ENCODE results near the gene SMIM35.

SMIM35 gene

GRCh38 chr11:118117790-118118601 lies 31.2 kb upstream of the SMIM35 start:
- no peak for TF ChIP-seq CTCF (IDR thresholded peaks at IDR 0.05)
- Histone ChIP-seq H3K79me2 (no peaks in the 10 kb centered on the region), H3K36me3 (ENCODE audit: control insufficient read depth, insufficient read depth, low read length) (no peaks in the 10 kb centered on the region), H3K9me3 (ENCODE audit: control insufficient read depth, low read length) (no peaks in the 10 kb centered on the region), H3K4me3 (ENCODE audit: low read depth, low read length) (no peak overlapping the region), H2AFZ (no peak overlapping the region), H3K4me2 (ENCODE audit: low read length) (no peak overlapping the region), H3K27ac (no peak overlapping the region), H3K9ac (no peak overlapping the region), H3K27me3 (ENCODE audit: control insufficient read depth, insufficient read depth, low read length) (no peaks in the 10 kb centered on the region), H3K4me1 (no peaks in the 10 kb centered on the region)

GRCh38 chr11:118115048-118115447 lies 28.3 kb upstream of the SMIM35 start:
- no peak overlapping the region for H3K4me2 ChIP-seq (ENCODE audit: low read length)
- no peaks in the 10 kb centered on the region for H3K27me3 ChIP-seq (ENCODE audit: control insufficient read depth, insufficient read depth, low read length)
- no peaks in the 10 kb centered on the region for H3K4me1 ChIP-seq
- TF ChIP-seq CTCF (IDR thresholded peaks at IDR 0.05) = no peak
- H3K36me3 ChIP-seq (ENCODE audit: control insufficient read depth, insufficient read depth, low read length) = no peaks in the 10 kb centered on the region
- no peak overlapping the region for H3K27ac ChIP-seq
- H3K4me3 ChIP-seq (ENCODE audit: low read depth, low read length) = no peak overlapping the region
- H3K9ac ChIP-seq = no peak overlapping the region
- H3K79me2 ChIP-seq = no peaks in the 10 kb centered on the region
- no peaks in the 10 kb centered on the region for H3K9me3 ChIP-seq (ENCODE audit: control insufficient read depth, low read length)
- H2AFZ ChIP-seq = no peak overlapping the region

- Histone ChIP-seq H3K9me3 (ENCODE audit: control insufficient read depth, low read length) (no peaks in the 10 kb centered on the region), H3K79me2 (no peaks in the 10 kb centered on the region), H3K4me1 (no peaks in the 10 kb centered on the region), H2AFZ (no peak overlapping the region), H3K4me2 (ENCODE audit: low read length) (no peak overlapping the region), H3K9ac (no peak overlapping the region), H3K36me3 (ENCODE audit: control insufficient read depth, insufficient read depth, low read length) (no peaks in the 10 kb centered on the region), H3K27ac (no peak overlapping the region), H3K27me3 (ENCODE audit: control insufficient read depth, insufficient read depth, low read length) (no peaks in the 10 kb centered on the region), H3K4me3 (ENCODE audit: low read depth, low read length) (no peak overlapping the region)
- no peak for TF ChIP-seq CTCF (IDR thresholded peaks at IDR 0.05)
These were observed 27.5 kb upstream of the SMIM35 start for GRCh38 chr11:118114266-118114665.

GRCh38 chr11:118112711-118113430 lies 26.1 kb upstream of the SMIM35 start:
- H3K9me3 ChIP-seq (ENCODE audit: control insufficient read depth, low read length) = no peaks in the 10 kb centered on the region
- H3K27me3 ChIP-seq (ENCODE audit: control insufficient read depth, insufficient read depth, low read length) = no peaks in the 10 kb centered on the region
- no peak overlapping the region for H3K9ac ChIP-seq
- no peaks in the 10 kb centered on the region for H3K4me1 ChIP-seq
- no peak for TF ChIP-seq CTCF (IDR thresholded peaks at IDR 0.05)
- H2AFZ ChIP-seq = no peak overlapping the region
- no peak overlapping the region for H3K27ac ChIP-seq
- H3K4me3 ChIP-seq (ENCODE audit: low read depth, low read length) = no peak overlapping the region
- H3K36me3 ChIP-seq (ENCODE audit: control insufficient read depth, insufficient read depth, low read length) = no peaks in the 10 kb centered on the region
- H3K4me2 ChIP-seq (ENCODE audit: low read length) = no peak overlapping the region
- no peaks in the 10 kb centered on the region for H3K79me2 ChIP-seq

Data from parathyroid adenoma (tissue), 2 donors.